GM21381 (cell line): ENCODE measurements around the gene NAALADL2.

Source experiments
- ATAC-seq: cut with Tn5 transposase; IDR thresholded peaks from one replicate; pipeline ENCODE4 v1.9.1; 2021; ENCODE audit warnings: mild to moderate bottlenecking, moderate library complexity; ENCODE audit not compliant: unreplicated experiment

NAALADL2 gene

DNA sequence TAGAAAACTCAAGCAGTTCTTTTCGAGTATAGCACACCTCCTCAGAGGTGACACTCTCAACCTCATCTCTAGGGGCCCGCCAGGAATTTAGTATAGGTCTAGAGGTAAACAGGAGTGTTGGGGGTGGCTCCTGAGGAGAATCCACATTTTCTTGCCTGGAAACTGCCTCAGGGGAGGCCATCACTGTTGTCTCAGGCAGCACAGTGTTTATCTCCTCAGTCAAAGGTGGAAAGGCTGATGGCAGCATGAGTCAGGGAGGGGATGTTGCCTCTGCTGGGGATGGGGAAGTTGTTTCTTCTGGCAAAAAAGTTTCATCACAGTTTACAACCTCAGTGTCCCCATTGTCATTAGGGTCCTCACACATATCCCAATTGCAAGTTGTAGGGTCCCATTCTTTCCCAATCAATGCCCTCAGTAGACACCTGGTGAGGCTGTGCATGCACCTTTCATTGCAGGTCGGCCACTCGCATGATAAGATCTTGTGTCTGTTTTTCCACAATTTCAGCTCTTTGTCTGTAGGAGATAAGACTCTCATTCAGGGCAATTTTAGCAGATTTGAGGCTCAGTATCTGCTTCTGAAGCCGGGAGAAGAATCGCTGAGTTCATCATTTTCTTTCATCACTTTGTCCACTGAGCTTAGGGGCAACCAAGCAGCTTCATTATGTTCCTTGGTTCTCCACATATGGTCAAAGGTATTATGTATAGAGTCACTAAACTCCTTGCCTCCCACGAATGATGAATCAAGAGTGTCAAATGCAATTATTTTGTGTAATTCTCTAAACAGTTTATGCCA is 25.8 kb downstream of the NAALADL2 start:
- no peak for ATAC-seq

DNA sequence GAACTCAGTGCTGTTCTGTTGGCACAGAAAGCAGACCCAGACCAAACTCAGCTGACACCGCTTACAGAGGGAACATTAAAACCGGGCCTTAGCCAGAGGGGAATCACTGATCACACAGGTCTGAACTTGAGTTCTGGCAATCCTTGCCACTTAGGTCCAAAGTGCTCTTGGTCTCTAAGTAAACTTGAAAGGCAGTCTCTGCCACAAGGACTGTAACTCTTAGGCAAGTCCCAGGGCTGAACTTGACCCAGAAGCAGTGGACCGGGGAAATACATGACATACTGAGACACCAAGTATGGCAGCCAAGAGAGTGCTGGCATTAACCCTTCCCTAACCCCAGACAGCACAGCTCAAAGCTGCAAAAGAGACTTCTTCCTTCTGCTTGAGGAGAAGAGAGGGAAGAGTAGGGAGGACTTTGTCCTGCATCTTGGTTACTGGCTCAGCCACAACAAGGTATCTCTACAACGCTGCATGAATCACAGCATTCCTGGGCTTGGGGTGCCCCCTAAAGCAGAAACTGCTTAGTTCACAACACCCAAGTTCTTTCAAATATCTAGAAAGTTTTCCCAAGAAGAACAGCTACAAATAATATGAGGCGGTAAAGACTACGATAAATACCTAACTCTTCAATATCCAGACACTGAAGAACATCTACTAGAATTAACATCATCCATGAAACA is 32.5 kb downstream of the NAALADL2 start:
- no peak for ATAC-seq

DNA sequence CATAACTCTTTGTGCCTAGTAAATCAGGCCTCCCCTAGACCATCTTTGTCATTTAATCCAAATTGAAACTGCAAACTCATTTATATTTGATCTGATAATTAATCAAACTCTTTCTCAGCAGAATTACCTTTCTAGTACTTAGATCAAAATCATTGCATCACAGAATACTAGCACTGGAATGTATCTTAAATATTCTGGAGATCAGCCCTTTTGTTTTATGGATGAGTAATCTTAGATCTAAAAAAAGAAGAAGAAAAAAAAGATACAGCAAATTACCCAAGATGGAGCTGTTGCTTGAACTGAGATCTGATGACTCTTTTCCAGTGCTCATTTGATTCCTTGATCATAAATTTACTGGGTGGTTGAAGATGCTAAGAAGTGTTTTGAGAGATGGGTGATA is 47.9 kb downstream of the NAALADL2 start:
- no peak for ATAC-seq

DNA sequence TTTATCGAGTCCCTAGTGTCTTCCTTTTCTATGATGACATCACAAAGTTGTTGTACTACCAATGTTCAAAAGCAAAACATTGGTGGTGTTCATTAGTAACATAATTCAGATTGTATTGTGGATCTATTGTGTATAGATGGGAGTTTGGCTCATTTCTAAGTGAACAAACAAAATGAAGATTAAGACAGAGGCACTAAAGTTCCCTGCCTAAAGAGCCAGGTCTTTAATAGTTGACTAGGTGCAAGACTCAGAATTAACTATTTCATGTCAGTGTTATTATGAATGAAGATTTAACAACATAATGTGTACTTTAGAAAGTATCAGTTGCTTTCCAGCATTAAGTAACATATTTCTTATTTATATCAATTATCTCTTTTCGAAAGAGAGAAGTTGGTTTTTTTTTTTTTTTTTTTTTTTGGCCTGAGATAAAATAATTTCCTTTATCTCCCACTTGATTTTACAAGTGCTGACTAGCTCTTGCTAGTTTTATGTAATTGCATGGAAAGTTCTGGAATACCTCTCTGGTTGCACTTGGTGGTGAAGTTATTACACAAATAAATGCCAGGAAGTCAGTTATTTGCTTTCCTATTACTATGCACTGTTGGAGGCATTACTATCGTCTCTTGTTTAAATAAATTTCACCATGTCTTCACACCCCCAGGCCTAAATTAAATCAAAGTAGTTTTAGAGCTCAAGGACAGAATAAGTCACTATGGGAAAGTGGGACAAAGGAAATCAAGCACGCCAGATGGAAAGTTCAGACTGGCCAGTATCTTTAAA is 48.7 kb downstream of the NAALADL2 start:
- no peak for ATAC-seq

DNA sequence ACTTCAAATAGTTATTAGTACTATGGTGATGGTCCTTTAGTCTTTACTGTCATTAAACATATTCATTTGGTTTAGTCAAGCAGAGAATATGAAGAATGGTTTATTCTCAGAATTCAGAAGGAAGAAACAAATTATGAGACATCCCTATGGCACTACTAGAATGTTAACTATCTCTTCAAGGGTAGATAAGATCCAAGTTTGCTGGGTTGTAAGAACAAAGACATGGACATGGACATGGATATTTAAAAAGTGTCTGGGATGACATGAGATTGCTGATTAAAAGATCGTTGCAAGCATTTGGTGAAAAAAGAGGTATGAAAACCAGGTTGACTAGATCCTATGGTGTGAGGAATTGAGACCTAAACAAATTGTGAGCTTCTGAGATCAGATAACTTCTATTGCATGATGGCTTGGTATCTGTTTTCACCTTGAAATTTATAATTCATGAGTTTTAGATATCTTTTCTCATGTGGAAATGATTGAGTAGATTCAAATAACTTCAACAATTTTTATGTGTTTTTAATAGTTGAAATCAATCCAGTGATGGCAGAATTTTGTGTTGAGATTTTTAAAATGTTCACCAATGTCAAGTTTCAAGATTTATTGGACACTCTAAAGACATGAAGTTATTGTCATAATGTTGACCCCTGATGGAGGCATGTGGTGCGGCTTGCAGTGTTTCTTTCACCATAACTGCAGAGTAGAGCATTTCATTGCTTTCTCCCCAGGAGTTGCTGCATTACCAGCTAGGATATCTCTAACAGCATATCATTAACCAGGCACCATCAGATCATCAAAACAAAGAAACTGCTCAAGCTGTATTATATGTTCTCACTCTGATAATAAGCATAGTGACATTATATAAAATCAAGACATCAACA is 72.6 kb downstream of the NAALADL2 start:
- ATAC-seq: no peak

DNA sequence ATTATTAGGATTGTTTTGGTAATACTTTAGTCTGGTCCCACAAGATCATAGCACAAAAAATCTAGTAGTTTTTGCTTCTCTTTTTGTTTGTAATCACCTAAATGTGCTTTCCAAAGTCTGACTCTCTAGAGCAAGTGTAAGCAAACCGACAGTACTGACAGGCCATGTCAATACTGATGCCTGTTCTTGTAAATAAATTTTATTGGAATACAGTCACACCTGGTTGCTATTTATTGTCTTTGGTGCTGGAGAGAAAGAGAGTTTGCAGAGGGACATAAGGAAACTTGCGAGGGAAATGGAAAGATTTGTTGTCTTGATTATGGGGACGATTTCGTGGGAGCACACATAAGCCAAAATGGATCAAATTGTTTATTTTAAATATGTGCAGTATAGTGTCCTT is 77.5 kb downstream of the NAALADL2 start:
- no peak for ATAC-seq

DNA sequence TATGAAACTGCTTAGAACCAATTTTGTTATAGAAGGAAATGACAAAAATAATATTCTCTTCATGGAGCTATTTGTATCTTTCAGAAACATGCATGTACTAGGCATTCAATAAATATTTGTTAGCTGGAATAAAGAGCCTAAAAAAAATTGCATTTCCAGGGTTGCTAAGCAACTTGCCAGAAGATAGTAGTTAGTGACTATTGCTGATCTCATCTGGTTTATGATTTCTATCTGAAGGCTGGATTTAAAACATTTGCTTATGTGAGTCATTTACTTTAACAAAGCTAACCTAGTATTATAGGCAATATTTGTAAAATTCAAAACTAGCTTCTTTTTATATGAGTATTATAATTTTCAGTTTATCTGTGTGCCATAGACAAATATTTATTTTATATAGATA is 78.3 kb downstream of the NAALADL2 start:
- no peak for ATAC-seq

DNA sequence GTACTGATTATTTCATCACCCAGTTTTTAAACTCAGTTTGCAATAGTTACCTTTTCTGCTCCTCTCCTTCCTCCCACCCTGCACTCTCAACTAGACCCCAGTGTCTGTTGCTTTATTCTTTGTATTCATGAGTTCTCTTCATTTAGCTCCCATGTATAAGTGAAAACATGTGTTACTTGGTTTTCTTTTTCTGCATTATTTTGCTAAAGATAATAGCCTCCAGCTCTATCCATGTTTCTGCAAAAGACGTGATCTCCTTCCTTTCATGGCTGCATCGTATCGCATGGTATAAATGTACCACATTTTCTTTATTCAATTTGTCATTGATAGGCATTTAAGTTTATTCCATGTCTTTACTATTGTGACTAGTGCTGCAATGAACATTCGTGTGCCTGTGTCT is 79.0 kb downstream of the NAALADL2 start:
- ATAC-seq: no peak

DNA sequence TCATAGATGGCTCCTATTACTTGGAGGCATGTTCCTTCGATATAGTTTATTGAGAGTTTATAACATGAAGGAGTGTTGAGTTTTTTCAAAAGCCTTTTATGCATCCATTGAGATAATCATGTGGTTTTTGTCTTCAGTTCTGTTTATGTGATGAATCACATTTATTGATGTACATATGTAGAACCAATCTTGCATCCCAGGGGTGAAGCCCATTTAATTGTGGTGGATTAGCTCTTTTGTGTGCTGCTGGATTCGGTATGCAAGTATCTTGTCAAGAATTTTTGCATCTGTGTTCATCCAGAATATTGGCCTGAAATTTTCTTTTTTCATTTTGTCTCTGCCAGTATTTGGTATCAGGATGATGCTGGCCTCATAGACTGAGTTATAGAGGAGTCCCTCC is 81.0 kb downstream of the NAALADL2 start:
- no peak for ATAC-seq

DNA sequence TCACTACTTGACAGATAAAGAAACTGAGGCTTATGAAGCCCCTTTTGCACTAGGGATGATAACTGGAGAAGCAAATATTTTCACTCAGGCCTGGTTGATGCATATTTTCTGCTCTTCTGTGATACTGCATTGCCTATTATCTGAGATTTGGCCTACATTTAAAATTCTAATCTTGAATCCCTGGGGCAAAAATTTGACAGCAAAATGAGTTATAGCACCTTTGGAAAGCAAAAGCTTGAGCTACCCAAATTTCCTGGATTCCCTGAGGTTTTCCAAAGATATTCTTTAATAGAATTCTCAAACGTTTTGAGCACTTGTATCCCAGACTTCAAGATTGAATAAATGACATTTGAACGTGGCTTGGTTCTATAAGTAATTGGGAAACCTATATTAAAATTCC is 86.1 kb downstream of the NAALADL2 start:
- ATAC-seq: no peak

DNA sequence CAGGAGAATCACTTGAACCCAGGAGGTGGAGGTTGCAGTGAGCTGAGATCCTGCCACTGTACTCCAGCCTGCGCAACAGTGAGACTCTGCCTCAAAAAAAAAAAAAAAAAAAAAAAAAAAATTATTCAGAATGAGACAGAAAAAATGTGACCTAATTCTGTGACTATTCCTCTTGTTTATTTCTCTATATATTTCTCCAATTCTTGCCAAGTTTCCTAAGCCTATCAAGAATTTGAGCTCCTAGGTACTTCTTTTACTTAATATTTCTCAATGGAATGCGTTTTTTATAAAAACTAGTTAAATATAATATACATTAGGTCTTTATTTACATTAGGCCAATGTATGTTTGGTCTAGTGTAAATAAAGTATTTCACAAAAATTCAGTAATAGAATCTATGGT is 86.8 kb downstream of the NAALADL2 start:
- ATAC-seq: no peak

DNA sequence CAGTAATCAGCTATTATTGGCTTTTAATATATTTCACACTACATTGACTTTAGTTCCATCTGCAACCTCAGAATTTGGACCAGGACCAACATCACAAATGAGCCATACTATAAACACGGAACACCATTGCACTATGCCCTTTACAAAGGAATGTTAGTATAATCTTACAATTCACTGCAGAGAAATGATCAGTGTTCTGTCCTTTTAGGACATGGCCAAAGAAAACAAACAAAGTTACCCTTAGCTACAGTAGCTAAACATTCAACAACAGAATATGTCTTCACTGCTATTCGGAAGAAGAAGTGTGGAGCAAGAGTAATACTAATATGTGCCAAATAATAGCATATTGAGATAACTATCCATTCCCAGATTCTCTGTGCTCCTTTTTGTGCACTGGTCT is 90.4 kb downstream of the NAALADL2 start:
- no peak for ATAC-seq

DNA sequence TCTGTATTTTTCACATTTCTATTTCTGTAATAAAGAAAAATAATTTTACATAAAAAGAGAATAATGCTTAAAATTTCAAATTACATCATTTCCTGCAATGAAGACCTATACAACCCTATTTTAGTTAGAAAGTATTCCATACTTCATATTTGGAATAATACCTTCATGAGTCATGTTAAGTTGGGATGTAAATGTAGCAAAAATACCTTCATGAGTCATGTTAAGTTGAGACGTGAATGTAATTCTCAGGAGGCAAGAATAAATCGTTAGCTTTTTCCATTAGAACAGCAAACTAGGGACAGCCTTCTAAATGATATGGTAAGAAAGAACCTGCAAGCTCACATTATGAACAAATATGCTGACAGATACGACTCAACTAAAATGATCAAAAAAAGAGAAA is 91.9 kb downstream of the NAALADL2 start:
- ATAC-seq: no peak

DNA sequence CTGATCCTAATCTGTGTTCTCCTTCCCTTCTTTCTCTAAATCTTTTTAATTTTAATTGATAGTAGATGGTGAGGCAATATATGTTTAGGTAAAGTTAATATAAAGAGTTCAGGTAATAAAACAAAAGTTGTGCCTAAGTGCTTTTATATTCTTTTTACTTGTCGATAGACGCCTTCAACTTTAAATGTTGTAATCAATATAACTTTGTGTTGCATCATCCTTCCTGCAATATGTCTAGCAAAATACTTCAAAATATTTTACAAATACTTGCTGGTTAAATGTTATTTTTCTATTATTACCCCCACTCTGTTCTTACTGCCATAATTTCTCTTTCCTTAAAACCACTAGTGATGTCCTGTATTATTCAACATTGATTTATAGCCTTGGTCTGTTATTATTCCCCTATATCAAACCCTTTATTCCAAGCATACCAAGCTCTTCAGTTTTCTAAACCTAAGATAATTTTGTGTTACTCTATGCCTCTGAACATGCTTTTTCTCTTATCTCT is 92.4 kb downstream of the NAALADL2 start:
- ATAC-seq: no peak

DNA sequence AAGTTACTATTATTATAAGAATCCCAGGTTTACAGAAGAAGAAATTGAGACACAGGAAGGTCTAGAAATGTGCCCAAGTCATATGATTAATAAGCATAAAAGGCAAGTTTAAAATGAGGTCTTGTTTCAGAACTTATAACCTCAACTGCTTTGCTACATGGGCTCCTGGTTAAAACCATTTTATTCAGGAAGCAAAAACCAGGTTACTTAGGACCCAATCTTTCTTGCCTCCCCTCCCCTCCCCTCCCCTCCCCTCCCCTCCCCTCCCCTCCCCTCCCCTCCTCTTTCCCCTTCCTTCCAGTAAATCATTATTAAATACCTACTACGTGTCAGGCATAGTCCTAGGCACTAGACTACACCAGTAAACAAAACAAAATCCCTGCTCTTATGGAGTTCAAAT is 93.9 kb downstream of the NAALADL2 start:
- no peak for ATAC-seq

DNA sequence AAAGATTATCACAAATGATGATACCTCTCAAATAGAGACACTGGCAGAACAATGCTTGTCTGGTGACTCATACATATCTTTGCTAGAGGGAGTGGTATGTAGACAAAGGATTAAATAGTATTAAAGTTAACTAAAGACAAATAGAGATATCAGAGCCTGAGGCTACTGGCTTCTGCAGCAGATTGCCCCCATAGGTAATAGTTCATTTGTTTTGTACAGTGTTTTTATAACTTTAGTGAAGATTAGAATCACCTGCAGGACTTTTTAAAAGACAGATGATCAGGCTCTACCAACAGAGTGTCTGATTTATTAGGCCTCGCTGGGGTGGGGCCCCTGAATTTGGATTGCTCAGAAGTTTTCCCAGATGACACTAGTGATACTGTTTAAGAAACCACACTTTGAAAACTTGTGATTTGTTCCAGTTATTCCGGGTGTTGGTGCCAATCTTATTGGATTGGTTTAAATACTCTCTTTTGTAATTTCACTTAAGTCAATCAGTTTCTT is 96.4 kb downstream of the NAALADL2 start:
- no peak for ATAC-seq

DNA sequence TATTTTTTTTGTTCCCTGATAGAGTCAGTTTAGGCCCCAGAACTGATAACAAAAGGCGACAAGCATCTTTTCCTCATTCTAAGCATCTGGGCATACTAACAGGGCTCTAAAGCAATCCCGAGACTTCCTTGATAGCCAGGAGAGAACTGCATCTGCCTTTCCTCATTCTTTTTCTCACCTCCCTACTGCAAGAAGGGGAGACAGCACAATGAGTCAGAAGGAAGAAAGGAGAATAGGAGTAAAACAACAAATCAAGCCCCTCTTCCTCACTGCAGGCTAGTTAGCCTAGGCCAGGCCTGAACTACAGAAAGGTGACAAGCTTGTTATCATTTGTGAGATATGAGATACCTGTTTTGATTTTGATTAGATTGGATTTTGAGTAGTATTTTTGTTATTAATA is 97.9 kb downstream of the NAALADL2 start:
- ATAC-seq: no peak

DNA sequence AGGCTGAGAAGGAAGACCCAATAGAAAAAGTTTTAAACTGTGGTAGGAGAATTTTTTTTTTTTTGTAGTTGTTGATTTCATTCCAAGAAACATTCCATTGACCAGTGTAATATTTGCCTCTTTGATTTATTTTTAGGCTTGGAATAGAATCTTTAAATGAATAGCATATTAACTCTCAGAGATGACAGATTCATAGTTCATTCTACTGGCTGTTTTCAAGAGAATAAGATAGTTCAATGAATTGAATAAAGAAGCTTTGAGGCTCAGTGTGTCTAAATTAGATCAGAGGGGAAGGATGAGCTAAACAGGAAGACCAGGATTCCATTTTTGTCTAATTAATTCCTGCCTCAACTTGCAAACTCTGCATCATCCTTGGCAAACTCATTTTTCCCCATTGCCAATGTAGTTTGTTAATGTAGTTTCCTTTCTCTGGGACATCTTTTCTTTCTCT is 98.4 kb downstream of the NAALADL2 start:
- no peak for ATAC-seq

DNA sequence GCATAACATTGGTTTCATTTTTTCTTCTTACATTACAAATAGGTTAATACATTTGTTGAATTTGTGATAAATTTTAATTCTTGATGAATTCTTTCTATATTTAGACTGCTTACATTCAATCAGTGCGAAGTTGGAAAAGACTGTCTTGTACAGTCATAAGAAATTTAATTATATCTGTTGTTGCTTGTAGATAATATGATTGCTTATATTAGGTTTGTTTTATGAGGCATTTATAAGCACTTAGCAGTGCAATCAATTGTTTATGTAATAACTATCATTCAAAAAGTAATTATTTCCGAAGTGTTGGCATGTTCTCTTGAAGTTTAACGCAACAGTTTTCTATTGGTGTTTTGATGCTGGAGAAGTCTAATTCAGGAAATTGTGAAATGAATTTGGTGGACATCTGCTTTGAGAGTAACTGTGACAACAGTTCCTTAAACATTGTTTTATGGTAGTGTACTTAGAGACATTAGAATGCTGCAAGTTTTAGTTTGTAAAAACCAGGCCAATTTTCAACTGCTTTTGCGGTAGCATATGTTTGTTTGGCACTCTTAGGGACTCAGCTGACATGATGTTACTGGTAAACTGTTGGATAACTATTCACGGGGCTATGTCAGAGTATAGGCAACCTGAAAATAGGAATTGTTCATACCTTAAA is 99.7 kb downstream of the NAALADL2 start:
- ATAC-seq: no peak

DNA sequence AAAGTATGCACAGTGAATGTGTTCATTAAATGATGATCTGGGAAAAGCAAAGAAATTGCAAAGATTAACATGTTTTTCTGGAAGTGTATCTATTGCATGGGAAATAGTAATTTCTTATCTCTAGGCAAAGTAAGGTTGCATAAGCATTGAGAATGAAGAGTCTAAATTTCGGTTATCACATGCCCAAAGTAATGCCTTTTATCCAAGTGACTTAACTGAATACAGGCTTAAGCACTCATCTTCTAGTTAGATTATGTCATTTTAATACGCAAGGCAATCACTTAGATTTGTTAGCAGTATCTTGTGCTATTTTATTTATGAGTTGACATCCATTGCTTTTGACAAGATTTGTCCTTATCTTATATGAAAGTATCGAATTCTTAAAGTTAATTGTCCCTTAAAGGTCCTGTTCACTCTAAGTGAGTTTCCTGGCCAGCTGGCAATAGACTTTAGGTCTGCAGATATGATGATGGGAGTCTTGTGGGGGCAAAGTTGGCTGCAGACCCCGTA is 100.5 kb downstream of the NAALADL2 start:
- ATAC-seq: no peak
